Activated T-cell treated with anti-CD3 and anti-CD28 coated beads, Interleukin-2, amount 50 U/mL, for 24 hours (primary cell): ENCODE data around the gene CFAP100.

ENCODE experiments used
- DNase-seq: peaks from one replicate; pipeline ENCODE4 v3.0.0-alpha.2; 2020
- H3K27ac Mint-ChIP-seq: 2 replicates; pipeline ENCODE4 v1.8.0; 2020; ENCODE audit warnings: mild to moderate bottlenecking, mixed read lengths
- H3K27me3 Mint-ChIP-seq: 2 replicates; pipeline ENCODE4 v1.8.0; 2020; ENCODE audit warnings: mixed read lengths
- H3K36me3 Mint-ChIP-seq: 2 replicates; pipeline ENCODE4 v1.8.0; 2020; ENCODE audit warnings: low read depth, mixed read lengths
- H3K4me1 Mint-ChIP-seq: 2 replicates; pipeline ENCODE4 v1.8.0; 2020; ENCODE audit warnings: low read depth, mixed read lengths
- H3K4me3 Mint-ChIP-seq: 2 replicates; pipeline ENCODE4 v1.8.0; 2020; ENCODE audit warnings: mild to moderate bottlenecking, moderate library complexity, mixed read lengths
- H3K9me3 Mint-ChIP-seq: 2 replicates; pipeline ENCODE4 v1.8.0; 2020; ENCODE audit warnings: mixed read lengths

Gene CFAP100

GRCh38 chr3:126481808-126482502, 87.2 kb downstream of the CFAP100 start:
- Mint-ChIP-seq H3K36me3 (no peaks in the 10 kb centered on the region), H3K9me3 (no peaks in the 10 kb centered on the region), H3K27me3 (no peaks in the 10 kb centered on the region), H3K4me3 (no peak overlapping the region), H3K27ac (no peak overlapping the region), H3K4me1 (peaks cover 9% of the 10 kb centered on the region)
- no peak for DNase-seq

GRCh38 chr3:126482503-126483255, 88.0 kb downstream of the CFAP100 start:
- Mint-ChIP-seq H3K36me3 (no peaks in the 10 kb centered on the region), H3K4me1 (peaks cover 11% of the 10 kb centered on the region), H3K27ac (no peak overlapping the region), H3K27me3 (no peaks in the 10 kb centered on the region), H3K4me3 (no peak overlapping the region), H3K9me3 (no peaks in the 10 kb centered on the region)
- DNase-seq, result no peak

DNA sequence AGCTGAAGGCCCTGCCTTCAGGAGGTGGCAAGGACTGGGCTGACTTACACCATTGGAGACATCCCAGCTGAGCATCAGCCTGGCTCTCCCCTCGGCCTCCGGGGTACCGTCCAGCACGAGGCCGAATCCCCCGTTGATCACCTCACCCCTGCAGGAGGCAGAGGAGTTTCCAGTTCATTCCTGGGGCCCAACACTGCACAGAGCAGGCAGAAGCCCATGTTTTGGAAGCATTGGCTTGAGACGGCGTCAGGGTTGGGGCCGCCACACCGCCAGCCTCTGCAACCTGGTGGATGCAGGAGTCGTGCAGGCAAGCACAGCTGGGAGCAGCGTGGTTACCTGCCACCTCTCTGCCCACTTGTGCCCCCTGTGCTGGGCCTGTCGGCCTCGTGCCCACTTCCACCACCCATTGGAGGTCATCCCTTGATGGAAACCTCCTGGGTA, 88.6 kb downstream of the CFAP100 start:
- Mint-ChIP-seq H3K27me3 (no peaks in the 10 kb centered on the region), H3K4me3 (no peak overlapping the region), H3K9me3 (no peaks in the 10 kb centered on the region), H3K4me1 (peaks cover 11% of the 10 kb centered on the region), H3K36me3 (no peaks in the 10 kb centered on the region), H3K27ac (no peak overlapping the region)
- DNase-seq, result no peak

DNA sequence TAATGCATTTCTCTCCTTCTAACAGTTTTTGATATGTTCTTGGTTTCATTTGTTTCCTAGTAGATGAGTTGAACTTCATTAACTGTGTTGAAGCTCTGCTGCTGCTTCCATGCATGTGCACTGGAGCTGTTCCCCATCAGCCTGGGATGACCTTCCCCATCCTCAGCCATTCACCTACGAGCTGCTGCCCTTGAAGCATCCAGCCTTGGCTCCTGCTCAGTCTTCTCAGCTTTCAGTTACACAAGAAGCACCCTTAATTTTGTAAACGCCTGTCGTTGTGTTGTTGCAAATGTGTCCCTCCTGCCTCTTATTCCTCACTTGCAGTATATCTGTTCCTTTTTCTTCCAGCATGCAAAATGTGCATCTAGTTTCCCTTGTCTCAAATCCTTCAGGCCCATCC, 89.4 kb downstream of the CFAP100 start:
- Mint-ChIP-seq H3K27me3 (no peaks in the 10 kb centered on the region), H3K9me3 (no peaks in the 10 kb centered on the region), H3K36me3 (no peaks in the 10 kb centered on the region), H3K27ac (no peak overlapping the region), H3K4me1 (peaks cover 11% of the 10 kb centered on the region), H3K4me3 (no peak overlapping the region)
- DNase-seq, result no peak

GRCh38 chr3:126484662-126485061, 90.0 kb downstream of the CFAP100 start:
- Mint-ChIP-seq H3K9me3 (no peaks in the 10 kb centered on the region), H3K4me3 (no peak overlapping the region), H3K36me3 (no peaks in the 10 kb centered on the region), H3K4me1 (peaks cover 11% of the 10 kb centered on the region), H3K27me3 (no peaks in the 10 kb centered on the region), H3K27ac (no peak overlapping the region)
- DNase-seq, result no peak

- Mint-ChIP-seq H3K4me1 (peaks cover 11% of the 10 kb centered on the region), H3K4me3 (no peak overlapping the region), H3K27ac (no peak overlapping the region), H3K36me3 (no peaks in the 10 kb centered on the region), H3K27me3 (no peaks in the 10 kb centered on the region), H3K9me3 (no peaks in the 10 kb centered on the region)
- no peak for DNase-seq
Measured at GRCh38 chr3:126485176-126485897, 90.6 kb downstream of the CFAP100 start.

DNA sequence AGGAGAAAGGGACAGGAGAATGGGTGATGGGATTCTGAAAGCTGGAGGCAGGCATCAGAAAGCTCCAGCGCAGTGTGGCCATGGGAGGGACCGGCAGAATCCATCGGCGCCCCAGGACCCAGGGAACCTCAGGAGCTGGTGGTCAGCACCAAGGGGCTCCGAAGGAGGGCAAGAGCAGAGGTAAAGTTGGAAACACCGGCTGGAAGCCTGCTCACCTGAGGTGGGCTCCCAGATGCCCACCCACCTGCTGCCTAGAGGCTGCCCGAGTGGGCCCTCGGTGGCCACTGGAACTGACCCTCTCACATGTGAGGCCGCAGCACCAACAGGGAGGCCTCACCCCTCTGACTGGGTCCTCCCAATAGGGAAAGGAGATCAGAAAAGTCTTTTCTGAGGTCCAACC, 91.2 kb downstream of the CFAP100 start:
- Mint-ChIP-seq H3K9me3 (no peaks in the 10 kb centered on the region), H3K27me3 (no peaks in the 10 kb centered on the region), H3K27ac (no peak overlapping the region)

More for the DNA sequence above, 91.2 kb downstream of the CFAP100 start:
- Mint-ChIP-seq H3K4me1 (peaks cover 11% of the 10 kb centered on the region), H3K4me3 (no peak overlapping the region), H3K36me3 (no peaks in the 10 kb centered on the region)
- DNase-seq, result no peak
